ENCODE measurements around the gene CRYBB3. TPM values are rescaled to one million over a fixed set of nuclear protein-coding genes. Genes with fewer than 3 reads are reported as not detected.

CRYBB3 gene
- total and polyA plus RNA-seq, 10 of the 15 experiments (the other 5 are each of a cell fraction or from before 2014, with no cell fraction given), result 0.26 TPM; not detected in 9

DNA sequence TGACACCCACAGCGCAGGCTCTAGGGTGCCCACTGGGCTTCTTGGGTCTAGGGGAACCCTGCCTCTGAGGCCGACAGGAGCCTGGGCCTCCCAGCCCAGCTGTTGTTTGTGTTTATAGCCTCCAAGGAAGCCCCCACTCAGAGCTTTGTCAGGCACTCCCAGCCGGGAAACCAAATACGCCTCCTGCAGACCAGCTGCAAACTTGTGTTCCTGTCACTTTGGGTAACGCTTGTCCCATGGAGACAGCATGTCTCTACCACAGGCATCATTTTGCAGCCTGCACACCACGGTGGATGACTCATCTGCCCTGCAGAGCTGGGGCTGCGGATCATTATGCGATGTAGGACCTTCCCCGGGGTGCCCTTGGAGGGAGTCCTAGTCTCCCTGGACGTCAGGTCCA is 40.6 kb upstream of the CRYBB3 start (continued):
- TF ChIP-seq, protein P1, sequence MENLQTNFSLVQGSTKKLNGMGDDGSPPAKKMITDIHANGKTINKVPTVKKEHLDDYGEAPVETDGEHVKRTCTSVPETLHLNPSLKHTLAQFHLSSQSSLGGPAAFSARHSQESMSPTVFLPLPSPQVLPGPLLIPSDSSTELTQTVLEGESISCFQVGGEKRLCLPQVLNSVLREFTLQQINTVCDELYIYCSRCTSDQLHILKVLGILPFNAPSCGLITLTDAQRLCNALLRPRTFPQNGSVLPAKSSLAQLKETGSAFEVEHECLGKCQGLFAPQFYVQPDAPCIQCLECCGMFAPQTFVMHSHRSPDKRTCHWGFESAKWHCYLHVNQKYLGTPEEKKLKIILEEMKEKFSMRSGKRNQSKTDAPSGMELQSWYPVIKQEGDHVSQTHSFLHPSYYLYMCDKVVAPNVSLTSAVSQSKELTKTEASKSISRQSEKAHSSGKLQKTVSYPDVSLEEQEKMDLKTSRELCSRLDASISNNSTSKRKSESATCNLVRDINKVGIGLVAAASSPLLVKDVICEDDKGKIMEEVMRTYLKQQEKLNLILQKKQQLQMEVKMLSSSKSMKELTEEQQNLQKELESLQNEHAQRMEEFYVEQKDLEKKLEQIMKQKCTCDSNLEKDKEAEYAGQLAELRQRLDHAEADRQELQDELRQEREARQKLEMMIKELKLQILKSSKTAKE (IDR thresholded peaks at IDR 0.05; ENCODE audit: low read depth, poor library complexity, severe bottlenecking), result no peak

DNA sequence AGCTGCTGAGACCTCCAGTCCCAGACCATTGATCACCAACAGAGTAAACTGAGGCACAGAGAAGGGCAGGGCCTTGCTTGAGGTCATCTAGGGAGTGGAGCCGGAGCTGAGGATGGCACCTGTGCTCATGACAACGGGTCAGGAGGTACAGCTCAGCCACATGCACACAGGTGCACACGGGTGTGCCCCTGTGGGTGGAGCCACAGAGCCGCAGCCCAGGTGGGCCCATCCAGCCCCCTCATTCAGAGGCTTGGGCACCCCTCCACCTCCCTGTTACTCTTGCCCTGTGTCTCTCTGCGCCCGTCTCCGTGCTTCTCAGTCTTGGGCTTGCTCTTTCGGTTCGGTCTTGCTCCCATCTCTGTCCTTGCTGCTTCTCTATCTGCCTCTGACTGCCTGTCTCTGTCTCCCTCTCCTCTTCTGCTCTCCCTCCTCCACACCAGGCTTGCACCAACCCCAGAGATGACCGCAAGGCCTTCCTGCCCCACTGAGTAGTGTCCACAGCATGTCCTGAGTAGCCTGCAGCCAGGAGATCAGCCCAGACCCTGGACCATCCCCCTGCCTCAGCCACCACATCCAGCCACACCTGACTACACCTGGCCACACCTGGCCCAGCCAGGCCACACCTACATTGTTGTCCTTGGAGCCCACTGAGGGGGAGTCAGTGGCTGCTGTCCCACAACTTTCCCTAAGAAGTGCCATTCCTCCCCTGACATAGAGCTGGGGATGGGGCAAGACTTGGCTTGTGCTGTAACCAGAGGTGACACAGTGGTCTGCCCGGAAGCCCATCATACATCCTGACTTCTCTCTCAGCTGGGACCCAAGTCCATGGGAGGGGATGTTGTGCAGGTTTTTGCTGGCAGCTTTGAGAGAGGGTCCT is 39.3 kb upstream of the CRYBB3 start:
- DNase-seq (ENCODE audit: low read depth, low spot score) (no peak), ATAC-seq (no peak), FAIRE-seq (no peak)
- Histone ChIP-seq H3K4me3 (no peak overlapping the region), H2AFZ (ENCODE audit: control insufficient read depth, low read depth, low read length) (no peak overlapping the region), H3K9me3 (replicated peaks; ENCODE audit: control insufficient read depth, insufficient read depth, low read length) (no peaks in the 10 kb centered on the region), H3K4me2 (ENCODE audit: control insufficient read depth, insufficient read depth) (no peak overlapping the region), H3K27ac (ENCODE audit: control insufficient read depth, insufficient read depth) (no peak overlapping the region), H4K20me1 (ENCODE audit: control insufficient read depth, insufficient read depth) (no peaks in the 10 kb centered on the region), H3K4me1 (ENCODE audit: control insufficient read depth, insufficient read depth, low read length) (no peaks in the 10 kb centered on the region), H3K27me3 (replicated peaks in 1 of 2; ENCODE audit: control insufficient read depth in 2 of 2, insufficient read depth in 2 of 2, low read length in 1 of 2) (no peaks in the 10 kb centered on the region; a peak in 2 of 4 replicates), H3K79me2 (ENCODE audit: control insufficient read depth, insufficient read depth, low read length) (no peaks in the 10 kb centered on the region), H3K9ac (ENCODE audit: control insufficient read depth, insufficient read depth, low read length) (no peak overlapping the region), H3K36me3 (ENCODE audit: control insufficient read depth in 2 of 2, insufficient read depth in 2 of 2, low read length in 1 of 2) (no peaks in the 10 kb centered on the region)
- ChIA-PET POLR2A (no interaction called here), CTCF (interaction anchor here (1.2 to 1.7 kb wide), 3 partner anchors 24 to 79 kb away, joined by 3 to 5 read pairs (median 4); no protein-coding TSS in a partner anchor), SMC1A (ENCODE audit: uncharacterized antibody, unreplicated experiment) (interaction anchor here (1.0 to 2.1 kb wide), 2 partner anchors 11 to 108 kb away, joined by 3 to 7 read pairs; no protein-coding TSS in a partner anchor), RAD21 (ENCODE audit: unreplicated experiment) (no interaction called here)
- BruUV-seq (replicated peaks), result no TSS peak
- intact Hi-C loops (cut with micrococcal nuclease; ENCODE audit: unreplicated experiment) (no loop called here), in situ Hi-C loops (cut with MboI) (no loop called here)
- WGBS (ENCODE audit: insufficient coverage, insufficient replicate concordance, low lambda C conversion rate, missing lambda C conversion rate), result 21% methylated on average over 11 of the region's 11 CpGs
- no peak for TF ChIP-seq NR2F1 (conservative IDR thresholded peaks at IDR 0.05)
- no peak for TF ChIP-seq TBL1XR1 (IDR thresholded peaks at IDR 0.05; ENCODE audit: low read depth, low read length)
- no peak for TF ChIP-seq SUPT20H (IDR thresholded peaks at IDR 0.05; ENCODE audit: borderline replicate concordance, control insufficient read depth, low read depth, low read length)
- no peak for TF ChIP-seq NFXL1 (IDR thresholded peaks at IDR 0.05; ENCODE audit: borderline replicate concordance)
- no peak for TF ChIP-seq TARDBP (IDR thresholded peaks at IDR 0.05; ENCODE audit: borderline replicate concordance)
- TF ChIP-seq, protein P2, sequence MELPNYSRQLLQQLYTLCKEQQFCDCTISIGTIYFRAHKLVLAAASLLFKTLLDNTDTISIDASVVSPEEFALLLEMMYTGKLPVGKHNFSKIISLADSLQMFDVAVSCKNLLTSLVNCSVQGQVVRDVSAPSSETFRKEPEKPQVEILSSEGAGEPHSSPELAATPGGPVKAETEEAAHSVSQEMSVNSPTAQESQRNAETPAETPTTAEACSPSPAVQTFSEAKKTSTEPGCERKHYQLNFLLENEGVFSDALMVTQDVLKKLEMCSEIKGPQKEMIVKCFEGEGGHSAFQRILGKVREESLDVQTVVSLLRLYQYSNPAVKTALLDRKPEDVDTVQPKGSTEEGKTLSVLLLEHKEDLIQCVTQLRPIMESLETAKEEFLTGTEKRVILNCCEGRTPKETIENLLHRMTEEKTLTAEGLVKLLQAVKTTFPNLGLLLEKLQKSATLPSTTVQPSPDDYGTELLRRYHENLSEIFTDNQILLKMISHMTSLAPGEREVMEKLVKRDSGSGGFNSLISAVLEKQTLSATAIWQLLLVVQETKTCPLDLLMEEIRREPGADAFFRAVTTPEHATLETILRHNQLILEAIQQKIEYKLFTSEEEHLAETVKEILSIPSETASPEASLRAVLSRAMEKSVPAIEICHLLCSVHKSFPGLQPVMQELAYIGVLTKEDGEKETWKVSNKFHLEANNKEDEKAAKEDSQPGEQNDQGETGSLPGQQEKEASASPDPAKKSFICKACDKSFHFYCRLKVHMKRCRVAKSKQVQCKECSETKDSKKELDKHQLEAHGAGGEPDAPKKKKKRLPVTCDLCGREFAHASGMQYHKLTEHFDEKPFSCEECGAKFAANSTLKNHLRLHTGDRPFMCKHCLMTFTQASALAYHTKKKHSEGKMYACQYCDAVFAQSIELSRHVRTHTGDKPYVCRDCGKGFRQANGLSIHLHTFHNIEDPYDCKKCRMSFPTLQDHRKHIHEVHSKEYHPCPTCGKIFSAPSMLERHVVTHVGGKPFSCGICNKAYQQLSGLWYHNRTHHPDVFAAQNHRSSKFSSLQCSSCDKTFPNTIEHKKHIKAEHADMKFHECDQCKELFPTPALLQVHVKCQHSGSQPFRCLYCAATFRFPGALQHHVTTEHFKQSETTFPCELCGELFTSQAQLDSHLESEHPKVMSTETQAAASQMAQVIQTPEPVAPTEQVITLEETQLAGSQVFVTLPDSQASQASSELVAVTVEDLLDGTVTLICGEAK (IDR thresholded peaks at IDR 0.05; ENCODE audit: borderline replicate concordance), result no peak
- no peak for TF ChIP-seq ZNF274 (IDR thresholded peaks at IDR 0.05; ENCODE audit: insufficient read depth, insufficient read length)
- TF ChIP-seq BACH1 (IDR thresholded peaks at IDR 0.05; ENCODE audit: borderline replicate concordance), result no peak
- TF ChIP-seq ZNF622 (IDR thresholded peaks at IDR 0.05), result no peak
- TF ChIP-seq SRF (IDR thresholded peaks at IDR 0.05; ENCODE audit: low read depth in 2 of 2, low read length in 2 of 2), result no peak
- TF ChIP-seq MYB (IDR thresholded peaks at IDR 0.05; ENCODE audit: borderline replicate concordance, low read depth, low read length), result no peak
- no peak for TF ChIP-seq RAD51 (IDR thresholded peaks at IDR 0.05)
- no peak for TF ChIP-seq NBN (IDR thresholded peaks at IDR 0.05)
- TF ChIP-seq BRCA1 (IDR thresholded peaks at IDR 0.05; ENCODE audit: low read depth, low read length), result no peak
- no peak for TF ChIP-seq RCOR1 (conservative IDR thresholded peaks at IDR 0.05; ENCODE audit: low read depth, low read length)

Measured in GM12878 (cell line).